Small intestine (tissue), 7 donors: ENCODE results near the gene TRIM50. TPM values are rescaled to one million over a fixed set of nuclear protein-coding genes. Genes with fewer than 3 reads are reported as not detected.
A peak's percentile ranks its signal among the peaks of the same experiment; 100 is the strongest.
"Not testable (repeated sequence)": the region's sequence is repeated elsewhere in the genome, so short reads cannot be mapped to it uniquely, and the experiment has no call there.

Source experiments
- DNase-seq, 2 donors: peaks; one replicate each; pipeline versions ENCODE4 v3.0.0 to v3.0.0-alpha.2; 2013
- FAIRE-seq: peaks from 2 replicates; lab custom pipeline; 2012; peaks lifted over from hg19 to GRCh38; lab: Jason Lieb, UNC
- H3K27ac ChIP-seq, 3 donors: one replicate each; pipeline ENCODE4 v1.5.1; 2013; ENCODE audit warnings: low read length in 2 of 3, mild to moderate bottlenecking in 2 of 3, control low read depth in 1 of 3, inconsistent platforms in 1 of 3, low read depth in 1 of 3, moderate library complexity in 1 of 3
- H3K27me3 ChIP-seq, 3 donors: one replicate each; pipeline ENCODE4 v1.6.1; 2013; ENCODE audit warnings: low read length in 3 of 3, inconsistent platforms in 1 of 3; ENCODE audit not compliant: control insufficient read depth in 3 of 3, insufficient read depth in 3 of 3
- H3K36me3 ChIP-seq, 3 donors: one replicate each; pipeline ENCODE4 v1.6.1; 2013; ENCODE audit warnings: low read length in 3 of 3, inconsistent platforms in 1 of 3, low read depth in 1 of 3, mild to moderate bottlenecking in 1 of 3, moderate library complexity in 1 of 3; ENCODE audit not compliant: control insufficient read depth in 3 of 3, insufficient read depth in 2 of 3
- H3K4me1 ChIP-seq, 3 donors: one replicate each; pipeline ENCODE4 v1.6.1; 2013; ENCODE audit warnings: low read length in 2 of 3, inconsistent platforms in 1 of 3, low read depth in 1 of 3, mild to moderate bottlenecking in 1 of 3, moderate library complexity in 1 of 3; ENCODE audit not compliant: control insufficient read depth in 3 of 3, insufficient read depth in 2 of 3
- H3K4me3 ChIP-seq, 3 donors: one replicate each; pipeline ENCODE4 v1.5.1; 2013; ENCODE audit warnings: low read length in 3 of 3, control low read depth in 1 of 3, inconsistent platforms in 1 of 3, low read depth in 1 of 3, mild to moderate bottlenecking in 1 of 3, moderate library complexity in 1 of 3
- H3K9me3 ChIP-seq, 2 donors: one replicate each; pipeline ENCODE4 v1.6.1; 2013; ENCODE audit warnings: low read depth in 1 of 2, low read length in 1 of 2; ENCODE audit not compliant: control insufficient read depth in 2 of 2, insufficient read depth in 1 of 2
- WGBS, 3 donors: extraction: QIAGEN DNeasy Blood & Tissue Kit; methylation state at CpG; one replicate each; pipeline ENCODE4 v1.1.7; 2013; 5-methylcytosine and 5-hydroxymethylcytosine counted together
- polyA plus RNA-seq, 4 donors: library from polyadenylated mRNA; stranded (reverse) in 3 of 4; unstranded in 1 of 4; fragments of 200-250 nt in 3 of 4; fragments of 120-200 nt in 1 of 4; gene quantifications; one replicate each; pipeline versions ENCODE4 v1.2.1 to v1.2.3, GENCODE V29; 2013
- donor health status: healthy with polysubstance abuse.
- donor health status: control.
- donor health status: control.
- donor health status: Bipolar disorder and iron deficiency.
- donor health status: healthy.

The TRIM50 gene
- polyA plus RNA-seq, 4 donors: 0.27 to 2.1 (median 0.54) TPM; not detected in 1

DNA sequence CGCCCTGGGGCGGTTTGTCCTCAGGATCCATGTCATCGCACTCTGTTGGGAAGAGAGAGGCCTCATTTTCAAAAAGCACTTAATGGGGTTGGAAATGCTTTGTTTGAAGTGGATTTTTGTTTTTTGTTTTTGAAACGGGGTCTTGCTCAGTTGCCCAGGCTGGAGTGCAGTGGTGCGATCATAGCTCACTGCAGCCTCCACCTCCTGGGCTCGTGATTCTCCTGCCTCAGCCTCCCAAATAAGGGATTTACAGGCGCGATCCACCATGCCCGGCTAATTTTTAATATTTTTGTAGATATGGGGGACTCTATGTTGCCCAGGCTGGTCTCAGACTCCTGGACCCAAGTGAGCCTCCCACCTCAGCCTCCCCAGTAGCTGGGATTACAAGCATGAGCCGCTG is 814 bp upstream of the TRIM50 start:
- Histone ChIP-seq H3K27me3 (no peaks in the 10 kb centered on the region), H3K27ac (no peak overlapping the region), H3K4me3 (no peak overlapping the region), H3K9me3 (no peaks in the 10 kb centered on the region), H3K36me3 (no peaks in the 10 kb centered on the region), H3K4me1 (peaks cover 0 to 7% (median 0%) of the 10 kb centered on the region in 3 donors)
- DNase-seq (no peak), FAIRE-seq (no peak)
- 93 to 97% (median 96%) methylated on average over 10 of the region's 10 CpGs for WGBS, 3 donors

DNA sequence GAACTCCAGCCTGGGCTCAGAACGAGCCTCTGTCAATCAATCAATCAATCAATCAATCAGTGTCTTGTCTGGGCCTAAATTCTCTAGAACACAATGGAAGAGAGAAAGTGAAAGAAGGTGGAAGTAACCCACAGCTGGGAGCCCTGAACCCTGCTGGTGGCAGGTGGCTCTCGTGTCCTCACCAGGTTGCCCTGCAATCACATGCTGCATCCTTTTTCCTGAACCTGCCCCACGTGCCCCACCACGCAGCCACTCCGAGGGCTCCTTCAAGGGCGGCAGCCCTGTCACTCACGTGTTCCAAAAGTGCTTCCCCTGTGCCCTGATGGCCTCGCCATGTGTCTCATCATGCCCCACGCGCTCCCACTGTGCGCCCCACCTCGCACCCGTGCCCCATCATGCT is 433 bp downstream of the TRIM50 start:
- WGBS, 3 donors: 77 to 89% (median 85%) methylated on average over 7 to 12 of the region's 13 CpGs
- not testable (repeated sequence) for H3K27ac ChIP-seq, H3K27me3 ChIP-seq, FAIRE-seq, H3K9me3 ChIP-seq, DNase-seq, H3K36me3 ChIP-seq, H3K4me3 ChIP-seq, H3K4me1 ChIP-seq

GRCh38 chr7:73325424-73325823 is 2.5 kb downstream of the TRIM50 start:
- H3K9me3 ChIP-seq, H3K27me3 ChIP-seq, H3K27ac ChIP-seq, H3K4me1 ChIP-seq, H3K36me3 ChIP-seq, DNase-seq, FAIRE-seq, H3K4me3 ChIP-seq: not testable (repeated sequence)
- 51 to 86% (median 74%) methylated on average over 6 of the region's 6 CpGs for WGBS, 3 donors

DNA sequence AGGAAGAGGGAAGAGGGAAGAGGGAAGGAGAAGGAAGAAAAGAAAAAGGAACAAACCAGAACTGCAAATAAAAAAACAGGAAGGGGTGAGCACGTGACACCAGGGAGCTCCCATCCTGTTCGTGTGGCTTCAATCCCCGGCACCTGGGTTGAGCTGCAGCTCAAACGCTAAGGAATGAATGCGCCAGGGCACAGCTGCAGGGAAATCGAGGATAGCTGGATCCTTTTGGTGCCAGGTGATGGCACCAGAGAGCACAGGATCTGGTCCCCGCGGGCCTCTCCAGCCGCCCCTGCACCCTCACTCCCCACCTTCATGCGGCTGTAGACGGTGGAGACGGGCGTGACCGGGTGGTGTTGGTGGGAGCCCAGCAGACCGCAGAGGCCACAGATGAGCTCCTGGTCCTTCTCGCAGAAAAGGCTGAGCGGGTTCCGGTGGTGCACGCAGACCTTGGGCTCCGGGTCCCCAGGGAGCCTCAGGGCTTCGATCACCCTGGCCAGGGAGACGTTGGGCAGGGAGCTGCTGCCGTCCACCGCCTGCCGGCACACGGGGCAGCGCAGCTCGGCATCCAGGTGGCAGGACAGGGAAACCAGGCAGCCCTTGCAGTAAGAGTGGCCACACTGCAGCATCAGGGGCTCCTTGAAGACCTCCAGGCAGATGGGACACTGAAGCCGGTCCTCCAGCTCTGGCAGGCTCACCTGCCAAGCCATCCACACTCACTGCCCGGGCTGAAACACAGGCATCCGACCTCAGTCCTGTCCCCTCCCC is 3.6 kb downstream of the TRIM50 start:
- H3K36me3 ChIP-seq, H3K9me3 ChIP-seq, H3K4me1 ChIP-seq, H3K27ac ChIP-seq, H3K4me3 ChIP-seq, H3K27me3 ChIP-seq, FAIRE-seq: not testable (repeated sequence)
- DNase-seq: peak; percentile 48 to 64
- 11 to 21% (median 21%) methylated on average over 23 to 30 of the region's 31 CpGs for WGBS, 3 donors

DNA sequence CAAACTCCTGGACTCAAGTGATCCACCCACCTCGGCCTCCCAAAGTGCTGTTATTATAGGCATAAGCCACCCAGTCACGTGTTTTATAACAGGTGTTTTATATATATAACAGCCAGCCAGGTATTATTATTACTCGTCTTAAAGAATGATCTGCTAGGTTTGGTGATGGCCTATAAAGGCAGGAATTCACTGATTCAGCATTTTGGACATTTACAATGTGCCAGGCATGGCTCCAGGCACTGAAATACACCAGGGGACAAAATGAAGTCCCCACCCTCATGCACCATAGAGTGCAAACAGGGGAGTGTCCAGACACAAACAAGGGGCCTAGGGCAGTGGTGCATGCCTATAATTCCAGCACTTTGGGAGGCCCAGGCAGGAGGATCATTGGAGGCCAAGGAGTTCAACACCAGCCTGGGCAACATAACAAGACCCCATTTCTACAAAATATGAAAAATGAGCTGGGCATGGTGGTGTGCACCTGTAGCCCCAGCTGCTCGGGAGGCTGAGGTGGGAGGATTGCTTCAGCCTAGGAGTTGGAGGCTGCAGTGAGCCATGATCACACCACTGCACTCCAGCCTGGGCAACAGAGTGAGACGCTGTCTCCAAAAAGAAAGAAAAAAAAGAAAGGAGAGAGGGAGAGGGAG is 4.3 kb downstream of the TRIM50 start:
- not testable (repeated sequence) for H3K27me3 ChIP-seq, H3K27ac ChIP-seq, H3K9me3 ChIP-seq, H3K4me3 ChIP-seq, FAIRE-seq, DNase-seq, H3K4me1 ChIP-seq, H3K36me3 ChIP-seq
- WGBS, 3 donors: 60 to 81% (median 71%) methylated on average over 4 to 5 of the region's 5 CpGs

DNA sequence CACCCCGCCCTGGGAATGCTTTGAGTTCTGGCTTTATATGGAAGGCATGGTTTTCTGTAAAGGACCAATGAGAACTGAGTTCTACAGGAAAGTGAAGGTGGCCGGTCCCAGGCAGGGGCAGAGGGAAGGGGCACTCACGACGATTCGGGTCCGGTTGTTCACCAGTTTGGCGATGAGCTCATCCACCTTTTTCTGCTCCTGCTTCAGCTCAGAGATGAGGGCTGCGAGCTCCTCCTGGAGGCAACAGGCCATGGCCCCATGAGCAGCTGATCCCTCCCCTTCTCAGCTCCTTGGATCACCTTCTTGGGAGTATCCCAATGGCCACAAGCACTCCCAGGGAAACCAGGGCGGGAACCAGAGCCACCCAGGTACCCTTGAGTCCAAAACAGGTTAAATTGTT is 7.9 kb downstream of the TRIM50 start:
- H3K27ac ChIP-seq, FAIRE-seq, H3K9me3 ChIP-seq, H3K4me1 ChIP-seq, DNase-seq, H3K27me3 ChIP-seq, H3K4me3 ChIP-seq, H3K36me3 ChIP-seq: not testable (repeated sequence)
- 78 to 86% (median 80%) methylated on average over 8 to 9 of the region's 9 CpGs for WGBS, 3 donors

GRCh38 chr7:73319541-73319940 is 8.3 kb downstream of the TRIM50 start:
- not testable (repeated sequence) for H3K4me3 ChIP-seq, H3K27me3 ChIP-seq, FAIRE-seq, H3K9me3 ChIP-seq, H3K27ac ChIP-seq, H3K4me1 ChIP-seq, DNase-seq, H3K36me3 ChIP-seq
- 40 to 75% (median 60%) methylated on average over 8 to 9 of the region's 9 CpGs for WGBS, 3 donors

- 79 to 82% (median 82%) methylated on average over 8 to 18 of the region's 18 CpGs for WGBS, 3 donors
- H3K9me3 ChIP-seq, H3K4me1 ChIP-seq, DNase-seq, H3K27me3 ChIP-seq, FAIRE-seq, H3K4me3 ChIP-seq, H3K27ac ChIP-seq, H3K36me3 ChIP-seq: not testable (repeated sequence)
Observed at GRCh38 chr7:73318656-73319204, 9.2 kb downstream of the TRIM50 start.
